ENCODE data around the gene CABLES2.
"Not testable (repeated sequence)": the region's sequence is repeated elsewhere in the genome, so short reads cannot be mapped to it uniquely, and the experiment has no call there.

Gene CABLES2

GRCh38 chr20:62387933-62388635, 19.0 kb downstream of the CABLES2 start:
- DNase-seq = no peak

- DNase-seq = no peak
Measured at GRCh38 chr20:62387219-62387913, 19.7 kb downstream of the CABLES2 start.

- DNase-seq = peak; percentile 90
Measured at GRCh38 chr20:62386383-62387218, 20.5 kb downstream of the CABLES2 start, which contains the start of gene RPS21. Gene RPS21, plus strand, starts transcription at chr20:62387103. Its CDS starts 236 bp downstream, at chr20:62387339.

GRCh38 chr20:62382306-62383198, 24.5 kb downstream of the CABLES2 start:
- peak; percentile 65 for DNase-seq

- DNase-seq = no peak
Measured at GRCh38 chr20:62381842-62382241, 25.2 kb downstream of the CABLES2 start.

GRCh38 chr20:62381202-62381797, 25.8 kb downstream of the CABLES2 start:
- no peak for DNase-seq

GRCh38 chr20:62378215-62378614, 28.9 kb downstream of the CABLES2 start:
- DNase-seq = no peak

- no peak for DNase-seq
Measured at GRCh38 chr20:62377615-62378178, 29.4 kb downstream of the CABLES2 start.

GRCh38 chr20:62377064-62377461, 30.0 kb downstream of the CABLES2 start:
- no peak for DNase-seq

GRCh38 chr20:62376112-62377063, 30.7 kb downstream of the CABLES2 start:
- no peak for DNase-seq

GRCh38 chr20:62374331-62375152, 32.5 kb downstream of the CABLES2 start:
- no peak for DNase-seq

- DNase-seq = not testable (repeated sequence)
Measured at GRCh38 chr20:62373631-62374179, 33.4 kb downstream of the CABLES2 start.

GRCh38 chr20:62372042-62372993, 34.8 kb downstream of the CABLES2 start:
- no peak for DNase-seq

GRCh38 chr20:62371588-62372041, 35.5 kb downstream of the CABLES2 start:
- DNase-seq = no peak

GRCh38 chr20:62370807-62371587, 36.1 kb downstream of the CABLES2 start:
- no peak for DNase-seq

GRCh38 chr20:62370115-62370806, 36.8 kb downstream of the CABLES2 start:
- DNase-seq = no peak

GRCh38 chr20:62369815-62370114, 37.3 kb downstream of the CABLES2 start:
- no peak for DNase-seq

Measured in activated effector memory CD4-positive, alpha-beta T cell treated with Interleukin-2 at 50 U/mL for 16 hours (primary cell).